ENCODE measurements around the gene EHD1. TPM values are rescaled to one million over a fixed set of nuclear protein-coding genes. Genes with fewer than 3 reads are reported as not detected.

The EHD1 gene
- total and polyA plus RNA-seq, 2 of the 8 experiments (the other 6 are each of a cell fraction or from before 2014, with no cell fraction given), result 31.5 to 42.9 TPM

DNA sequence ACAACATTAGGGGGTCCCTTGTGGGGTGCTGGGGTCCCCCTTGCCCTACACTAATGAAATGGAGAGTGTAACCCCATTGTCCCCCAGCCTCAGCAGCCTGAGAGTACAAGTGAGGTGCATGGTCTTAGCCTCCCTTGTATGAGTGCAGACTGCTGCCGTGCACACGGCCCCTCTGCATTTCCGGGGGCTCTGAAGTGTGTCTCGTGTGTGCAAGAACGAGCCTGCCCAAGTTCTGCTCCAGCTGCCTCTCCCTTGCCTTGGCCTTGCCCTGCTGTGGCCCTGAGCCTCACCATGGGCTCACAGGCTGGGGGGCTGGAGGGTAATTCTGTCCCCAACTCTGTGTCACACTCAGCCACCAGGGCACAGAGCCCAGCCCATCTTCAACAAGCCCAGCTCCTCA lies 5.2 kb upstream of the EHD1 start:
- Histone ChIP-seq H2BK15ac (ENCODE audit: low read length) (no peak overlapping the region), H3K4me2 (ENCODE audit: insufficient read depth in 1 of 2, low read depth in 2 of 2, low read length in 2 of 2) (no peak overlapping the region), H4K8ac (ENCODE audit: extremely low read depth, insufficient read depth, low read length) (no peak overlapping the region), H3K56ac (replicated peaks; ENCODE audit: insufficient read length, low read depth, low read length) (no peak overlapping the region), H2AK5ac (ENCODE audit: low read depth, low read length) (no peak overlapping the region), H3K9ac (replicated peaks in 1 of 4; ENCODE audit: extremely low read depth in 1 of 4, low read depth in 3 of 4, low read length in 3 of 4) (no peak overlapping the region), H4K91ac (replicated peaks; ENCODE audit: insufficient read length, low read length) (no peak overlapping the region), H3K27ac (ENCODE audit: low read depth, low read length) (no peak overlapping the region), H4K20me1 (replicated peaks in 1 of 2; ENCODE audit: control insufficient read depth in 1 of 2, insufficient read depth in 2 of 2, low read length in 2 of 2) (no peaks in the 10 kb centered on the region), H3K79me1 (ENCODE audit: low read depth, low read length) (no peaks in the 10 kb centered on the region), H4K5ac (ENCODE audit: insufficient read length, low read depth, low read length) (no peak overlapping the region), H2BK5ac (ENCODE audit: low read depth, low read length) (no peak overlapping the region), H3K18ac (ENCODE audit: extremely low read depth, low read length) (no peak overlapping the region), H3K4ac (replicated peaks; ENCODE audit: insufficient read length, low read depth, low read length) (no peak overlapping the region), H3K79me2 (ENCODE audit: control insufficient read depth in 1 of 2, insufficient read depth in 2 of 2, low read length in 2 of 2) (no peaks in the 10 kb centered on the region), H3K23me2 (ENCODE audit: low read depth, low read length) (peaks cover 6% of the 10 kb centered on the region), H3K9me3 (ENCODE audit: insufficient read depth in 2 of 2, low read depth in 1 of 2, low read length in 1 of 2) (no peaks in the 10 kb centered on the region), H2BK20ac (ENCODE audit: low read length) (no peak overlapping the region), H2AFZ (ENCODE audit: low read length) (no peak overlapping the region), H3K4me1 (replicated peaks in 1 of 4; ENCODE audit: control insufficient read depth in 3 of 4, insufficient read depth in 4 of 4, low read length in 3 of 4) (peaks cover 0 to 14% (median 8%) of the 10 kb centered on the region in 4 experiments; a peak in 6 of 7 replicates), H3K27me3 (replicated peaks in 1 of 4; ENCODE audit: control insufficient read depth in 3 of 4, extremely low read depth in 1 of 4, insufficient read depth in 3 of 4, low read length in 3 of 4) (no peaks in the 10 kb centered on the region; a peak in 1 of 7 replicates), H3K4me3 (ENCODE audit: extremely low read depth in 1 of 4, insufficient read depth in 2 of 4, low read depth in 3 of 4, low read length in 4 of 4) (no peak overlapping the region), H3K36me3 (ENCODE audit: control insufficient read depth in 2 of 4, insufficient read depth in 4 of 4, low read length in 3 of 4) (no peaks in the 10 kb centered on the region), H3K14ac (ENCODE audit: insufficient read length) (no peak overlapping the region), H3K23ac (ENCODE audit: insufficient read length) (no peak overlapping the region), H2BK120ac (replicated peaks; ENCODE audit: low read depth, low read length) (no peak overlapping the region), H2BK12ac (ENCODE audit: low read depth, low read length) (no peak overlapping the region)
- no peak for FAIRE-seq
- 95% methylated on average over 5 of the region's 5 CpGs; no CpG with 5 or more reads in 1 of the 2 experiments for WGBS, 2 experiments (ENCODE audit: extremely low coverage in 1 of 2, insufficient coverage in 1 of 2, insufficient read length in 1 of 2, insufficient replicate concordance in 2 of 2, low coverage in 1 of 2, low lambda C conversion rate in 2 of 2, missing lambda C conversion rate in 1 of 2)
- TF ChIP-seq CBX8 (IDR thresholded peaks at IDR 0.05; ENCODE audit: borderline replicate concordance, low read depth, low read length), result no peak
- no peak for TF ChIP-seq HDAC6 (IDR thresholded peaks at IDR 0.05; ENCODE audit: low read depth, low read length)
- no peak for TF ChIP-seq RXRA (IDR thresholded peaks at IDR 0.05; ENCODE audit: insufficient read depth, low read depth, low read length)
- no peak for TF ChIP-seq CTBP2 (IDR thresholded peaks at IDR 0.05; ENCODE audit: borderline replicate concordance, insufficient read depth, insufficient read length, low read length)
- no peak for TF ChIP-seq NANOG (IDR thresholded peaks at IDR 0.05; ENCODE audit: insufficient read depth, low read depth, low read length, poor library complexity, severe bottlenecking)
- TF ChIP-seq YY1 (IDR thresholded peaks at IDR 0.05; ENCODE audit: low read depth, low read length), result no peak
- POLR2A ChIA-PET (ENCODE audit: partially characterized antibody), result interaction anchor here (0.8 to 24.6 kb wide), 2 partner anchors 26 to 150 kb away, joined by 4 to 408 read pairs; no protein-coding TSS in a partner anchor
- DNase-seq (ENCODE audit: low read depth in 1 of 2, low spot score in 2 of 2), result no peak
- CTCF ChIA-PET (ENCODE audit: partially characterized antibody), result interaction anchor here (1.8 to 32.2 kb wide), 3 partner anchors 8 to 29 kb away, joined by 5 to 1058 read pairs (median 118); partner anchors contain the start of gene CDC42BPG
